Activated CD4-positive, alpha-beta T cell treated with anti-CD3 and anti-CD28 coated beads for 36 hours (primary cell): ENCODE measurements around the gene SPAST. TPM values are rescaled to one million over a fixed set of nuclear protein-coding genes. Genes with fewer than 3 reads are reported as not detected.
A peak's percentile ranks its signal among the peaks of the same experiment; 100 is the strongest.
"Not testable (repeated sequence)": the region's sequence is repeated elsewhere in the genome, so short reads cannot be mapped to it uniquely, and the experiment has no call there.

Experiments used
- ATAC-seq: fragments of 200-7000 bp; cut with Tn5 transposase; one replicate; pipeline ENCODE4 v1.10.0; 2021; ENCODE audit warnings: mild to moderate bottlenecking, moderate library complexity
- CTCF ChIA-PET: fragments of 350-600 bp; sonication (Branson Sonifier 250); formaldehyde crosslinking; loops from one replicate; lab custom pipeline; 2021; ENCODE audit warnings: antibody characterized with exemption; lab: Charles Lee
- POLR2A ChIA-PET: fragments of 350-600 bp; sonication (Branson Sonifier 250); formaldehyde crosslinking; loops from one replicate; lab custom pipeline; 2021; ENCODE audit warnings: antibody characterized with exemption, inconsistent platforms; lab: Charles Lee
- DNase-seq: peaks from one replicate; pipeline ENCODE4 v3.0.0-alpha.2; 2020
- H3K27ac Mint-ChIP-seq: one replicate; pipeline ENCODE4 v1.8.0; 2021; ENCODE audit warnings: mixed read lengths
- H3K27me3 Mint-ChIP-seq: one replicate; pipeline ENCODE4 v1.8.0; 2021; ENCODE audit warnings: mixed read lengths
- H3K36me3 Mint-ChIP-seq: one replicate; pipeline ENCODE4 v1.8.0; 2021; ENCODE audit warnings: low read depth, mixed read lengths
- H3K4me1 Mint-ChIP-seq: one replicate; pipeline ENCODE4 v1.8.0; 2021; ENCODE audit warnings: mixed read lengths
- H3K4me3 Mint-ChIP-seq: one replicate; pipeline ENCODE4 v1.8.0; 2021; ENCODE audit warnings: mild to moderate bottlenecking, moderate library complexity, mixed read lengths
- H3K9me3 Mint-ChIP-seq: one replicate; pipeline ENCODE4 v1.8.0; 2021; ENCODE audit warnings: low read depth, mixed read lengths
- intact Hi-C, 2 experiments: fragments of 100-400 bp; cut with DNase I in 1 of 2; cut with micrococcal nuclease in 1 of 2; formaldehyde crosslinking; loops; one replicate each; pipeline versions ENCODE4 v1.14.2 to v1.15.1; 2022 to 2024; cut with DNase I, micrococcal nuclease
- total RNA-seq, 2 experiments: library from RNA; stranded (reverse); gene quantifications; one replicate each; pipeline ENCODE4 v1.2.3, GENCODE V29; 2021

Gene SPAST, protein sequence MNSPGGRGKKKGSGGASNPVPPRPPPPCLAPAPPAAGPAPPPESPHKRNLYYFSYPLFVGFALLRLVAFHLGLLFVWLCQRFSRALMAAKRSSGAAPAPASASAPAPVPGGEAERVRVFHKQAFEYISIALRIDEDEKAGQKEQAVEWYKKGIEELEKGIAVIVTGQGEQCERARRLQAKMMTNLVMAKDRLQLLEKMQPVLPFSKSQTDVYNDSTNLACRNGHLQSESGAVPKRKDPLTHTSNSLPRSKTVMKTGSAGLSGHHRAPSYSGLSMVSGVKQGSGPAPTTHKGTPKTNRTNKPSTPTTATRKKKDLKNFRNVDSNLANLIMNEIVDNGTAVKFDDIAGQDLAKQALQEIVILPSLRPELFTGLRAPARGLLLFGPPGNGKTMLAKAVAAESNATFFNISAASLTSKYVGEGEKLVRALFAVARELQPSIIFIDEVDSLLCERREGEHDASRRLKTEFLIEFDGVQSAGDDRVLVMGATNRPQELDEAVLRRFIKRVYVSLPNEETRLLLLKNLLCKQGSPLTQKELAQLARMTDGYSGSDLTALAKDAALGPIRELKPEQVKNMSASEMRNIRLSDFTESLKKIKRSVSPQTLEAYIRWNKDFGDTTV
- total RNA-seq: 10 to 100 TPM; 16.8 to 19.5 TPM

DNA sequence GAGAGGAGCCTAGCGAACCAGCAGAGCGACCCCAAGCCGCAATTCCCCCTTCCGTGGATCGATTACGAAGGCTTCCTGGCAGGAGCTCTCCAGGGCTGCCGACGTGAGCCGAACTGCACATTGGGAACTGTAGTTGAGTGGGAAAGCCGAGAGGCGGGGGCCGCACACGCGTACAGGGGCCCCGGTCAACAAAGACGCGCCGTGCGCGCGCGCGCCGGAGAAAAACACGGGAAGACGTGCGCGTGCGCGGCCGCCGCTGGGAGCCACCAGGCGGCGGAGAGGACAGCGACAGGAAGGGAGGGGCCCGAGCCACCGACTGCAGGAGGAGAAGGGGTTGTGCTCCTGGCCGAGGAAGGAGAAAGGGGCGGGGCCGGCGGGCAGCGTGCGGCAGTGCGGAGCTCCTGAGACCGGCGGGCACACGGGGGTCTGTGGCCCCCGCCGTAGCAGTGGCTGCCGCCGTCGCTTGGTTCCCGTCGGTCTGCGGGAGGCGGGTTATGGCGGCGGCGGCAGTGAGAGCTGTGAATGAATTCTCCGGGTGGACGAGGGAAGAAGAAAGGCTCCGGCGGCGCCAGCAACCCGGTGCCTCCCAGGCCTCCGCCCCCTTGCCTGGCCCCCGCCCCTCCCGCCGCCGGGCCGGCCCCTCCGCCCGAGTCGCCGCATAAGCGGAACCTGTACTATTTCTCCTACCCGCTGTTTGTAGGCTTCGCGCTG lies at the start of gene SPAST:
TSS of gene SPAST (plus strand) at position 247 of the 711 bp plus-strand sequence. CDS start at position 523, 276 bp downstream.
- peak within 1 kb of the TSS; percentile 94 for H3K27ac Mint-ChIP-seq
- H3K4me3 Mint-ChIP-seq: peak within 1 kb of the TSS; percentile 97
- peaks cover 23% of the 10 kb centered on the region for H3K4me1 Mint-ChIP-seq
- H3K36me3 Mint-ChIP-seq: peaks cover 5% of the 10 kb centered on the region
- peak; percentile 95 for ATAC-seq
- intact Hi-C loops: loop anchor here (1.0 to 5.0 kb wide), 9 partner anchors 24 to 1414 kb away; partner anchors contain the start of genes DPY30 (in 2 of the 2), SLC30A6 (in 2 of the 2), BIRC6 (in 1 of the 2) and MEMO1 (in 1 of the 2)
- ChIA-PET CTCF (interaction anchor here (0.5 to 4.0 kb wide), 6 partner anchors 24 to 102 kb away, joined by 3 to 16 read pairs (median 4); partner anchors contain the start of genes DPY30 and SLC30A6), POLR2A (interaction anchor here (0.6 to 2.7 kb wide), 7 partner anchors 9 to 615 kb away, joined by 3 to 22 read pairs (median 5); partner anchors contain the start of genes DPY30 and SLC30A6)
- peak; percentile 98 for DNase-seq
- H3K9me3 Mint-ChIP-seq: no peaks in the 10 kb centered on the region
- H3K27me3 Mint-ChIP-seq: no peaks in the 10 kb centered on the region

- H3K27ac Mint-ChIP-seq, H3K27me3 Mint-ChIP-seq, intact Hi-C loops, CTCF ChIA-PET, POLR2A ChIA-PET, ATAC-seq, DNase-seq, H3K36me3 Mint-ChIP-seq, H3K9me3 Mint-ChIP-seq, H3K4me3 Mint-ChIP-seq, H3K4me1 Mint-ChIP-seq: not testable (repeated sequence)
Measured at GRCh38 chr2:32018789-32019482, 44.4 kb upstream of the SPAST start.

DNA sequence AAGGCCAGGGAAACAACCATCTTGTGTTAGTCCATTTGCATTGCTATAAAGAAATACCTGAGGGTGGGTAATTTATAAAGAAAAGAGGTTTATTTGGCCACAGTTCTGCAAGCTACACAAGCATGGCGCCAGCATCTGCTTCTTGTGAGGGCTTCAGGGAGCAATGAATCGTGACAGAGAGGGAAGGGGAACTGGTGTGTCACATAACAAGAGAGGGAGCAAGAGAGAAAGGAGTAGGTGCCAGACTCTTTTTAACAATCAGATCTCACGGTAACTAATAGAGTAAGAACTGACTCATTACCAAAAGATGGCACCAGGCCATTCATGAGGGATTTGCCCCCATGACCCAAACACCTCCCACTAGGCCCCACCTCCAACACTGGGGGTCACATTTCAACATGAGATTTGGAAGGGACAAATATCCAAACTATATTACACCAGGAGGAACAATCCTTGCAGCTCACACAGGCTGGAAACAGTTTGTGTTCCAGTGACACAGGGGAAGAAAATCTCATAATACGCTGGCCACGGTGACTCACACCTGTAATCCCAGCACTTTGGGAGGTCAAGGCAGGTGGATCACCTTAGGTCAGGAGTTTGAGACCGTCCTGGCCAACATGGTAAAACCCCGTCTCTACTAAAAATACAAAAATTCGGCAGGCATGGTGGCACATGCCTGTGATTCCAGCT lies 29.0 kb upstream of the SPAST start:
- H3K27ac Mint-ChIP-seq, H3K9me3 Mint-ChIP-seq, POLR2A ChIA-PET, H3K27me3 Mint-ChIP-seq, DNase-seq, H3K4me3 Mint-ChIP-seq, intact Hi-C loops, ATAC-seq: not testable (repeated sequence)
- CTCF ChIA-PET: interaction anchor here (0.6 kb wide), 1 partner anchor 1564 kb away, joined by 3 read pairs; no protein-coding TSS in a partner anchor
- peaks cover 19% of the 10 kb centered on the region for H3K36me3 Mint-ChIP-seq
- peaks cover 25% of the 10 kb centered on the region for H3K4me1 Mint-ChIP-seq

DNA sequence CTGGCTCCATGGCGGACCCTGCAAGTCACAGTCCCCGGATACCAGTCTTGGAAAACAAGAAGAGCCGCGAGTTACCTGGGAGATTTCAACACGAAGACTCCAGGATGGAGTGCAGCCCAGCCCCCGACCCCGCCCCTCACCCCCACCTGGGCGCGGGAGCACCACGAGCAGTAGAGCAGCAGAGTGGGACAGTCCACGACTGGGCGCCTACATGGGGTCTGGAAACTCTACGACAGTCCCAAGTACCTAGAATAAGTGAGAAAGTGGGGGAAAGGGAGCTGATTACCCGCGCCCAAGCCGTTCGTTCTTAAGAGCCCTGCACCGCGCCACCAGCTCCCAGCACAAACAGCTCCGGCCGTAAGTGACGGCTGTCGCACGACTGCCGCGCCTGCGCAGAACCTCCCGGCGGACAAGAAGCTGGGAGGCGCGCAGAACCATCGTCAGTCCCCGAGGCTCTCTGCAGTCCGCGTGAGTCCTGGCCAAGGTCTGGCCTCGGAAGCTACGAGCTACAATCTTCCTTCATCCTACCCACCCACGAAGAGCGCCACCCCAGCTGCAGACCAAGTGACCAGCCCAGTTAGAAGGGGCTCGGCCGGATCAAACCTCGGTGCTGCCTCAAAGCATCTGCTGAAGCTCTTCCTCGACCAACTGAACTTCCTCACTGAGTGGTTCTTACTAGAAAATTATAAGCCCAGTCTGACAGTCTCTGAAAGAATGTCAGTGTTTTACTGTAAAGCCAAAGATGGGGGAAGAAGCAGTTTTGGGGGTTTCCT lies 23.7 kb upstream of the SPAST start, which contains the start of gene DPY30:
TSS of gene DPY30 (minus strand) at position 359 of the 773 bp plus-strand sequence. CDS start at position 10, 349 bp downstream.
- peak; percentile 94 for ATAC-seq
- H3K27ac Mint-ChIP-seq: peak within 1 kb of the TSS; percentile 96

DNA sequence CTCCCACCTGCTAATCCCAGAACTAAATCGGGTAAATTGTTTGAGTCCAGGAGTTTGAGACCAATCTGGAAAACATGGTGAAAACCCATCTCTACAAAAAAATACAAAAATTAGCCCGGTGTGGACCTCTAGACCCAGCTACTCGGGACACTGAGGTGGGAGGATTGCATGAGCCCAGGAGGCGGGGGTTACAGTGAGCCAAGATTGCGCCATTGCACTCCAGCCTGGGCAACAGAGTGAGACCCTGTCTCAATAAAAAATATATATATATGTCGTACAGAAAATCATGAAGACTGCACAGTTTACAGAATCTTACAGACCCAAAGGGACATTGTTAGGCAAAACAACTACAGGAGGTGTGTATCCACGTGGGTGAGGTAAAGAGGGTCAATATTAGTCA lies 19.8 kb upstream of the SPAST start:
- Mint-ChIP-seq H3K27ac (no peak overlapping the region), H3K9me3 (no peaks in the 10 kb centered on the region), H3K4me1 (peaks cover 10% of the 10 kb centered on the region), H3K27me3 (no peaks in the 10 kb centered on the region), H3K4me3 (no peak overlapping the region), H3K36me3 (no peaks in the 10 kb centered on the region)
- intact Hi-C loops: no loop called here
- ChIA-PET CTCF (no interaction called here), POLR2A (no interaction called here)
- DNase-seq (no peak), ATAC-seq (no peak)

More for the DNA sequence above, 23.7 kb upstream of the SPAST start, which contains the start of gene DPY30:
- POLR2A ChIA-PET: interaction anchor here (0.7 to 2.1 kb wide), 6 partner anchors 23 to 143 kb away, joined by 3 to 22 read pairs (median 6); partner anchors contain the start of genes MEMO1, SLC30A6 and SPAST
- Mint-ChIP-seq H3K4me1 (peaks cover 11% of the 10 kb centered on the region), H3K9me3 (no peaks in the 10 kb centered on the region), H3K36me3 (peaks cover 3% of the 10 kb centered on the region), H3K27me3 (no peaks in the 10 kb centered on the region), H3K4me3 (peak within 1 kb of the TSS; percentile 90)
- CTCF ChIA-PET: interaction anchor here (0.6 to 2.1 kb wide), 8 partner anchors 9 to 260 kb away, joined by 3 to 16 read pairs (median 3); partner anchors contain the start of genes MEMO1 and SPAST
- intact Hi-C loops: loop anchor here (1.0 to 2.0 kb wide), 6 partner anchors 24 to 318 kb away; partner anchors contain the start of genes MEMO1 (in 2 of the 2), SPAST (in 2 of the 2), BIRC6 (in 1 of the 2) and SLC30A6 (in 1 of the 2)
- peak; percentile 95 for DNase-seq

GRCh38 chr2:32051836-32052439 lies 11.4 kb upstream of the SPAST start:
- no peak for DNase-seq
- POLR2A ChIA-PET: no interaction called here
- H3K9me3 Mint-ChIP-seq: no peaks in the 10 kb centered on the region
- no peak overlapping the region for H3K27ac Mint-ChIP-seq
- CTCF ChIA-PET: interaction anchor here (0.7 kb wide), 1 partner anchor 463 kb away, joined by 5 read pairs; no protein-coding TSS in a partner anchor
- peaks cover 3% of the 10 kb centered on the region for H3K4me1 Mint-ChIP-seq
- H3K27me3 Mint-ChIP-seq: no peaks in the 10 kb centered on the region
- H3K4me3 Mint-ChIP-seq: no peak overlapping the region
- intact Hi-C loops: no loop called here
- no peaks in the 10 kb centered on the region for H3K36me3 Mint-ChIP-seq
- no peak for ATAC-seq

DNA sequence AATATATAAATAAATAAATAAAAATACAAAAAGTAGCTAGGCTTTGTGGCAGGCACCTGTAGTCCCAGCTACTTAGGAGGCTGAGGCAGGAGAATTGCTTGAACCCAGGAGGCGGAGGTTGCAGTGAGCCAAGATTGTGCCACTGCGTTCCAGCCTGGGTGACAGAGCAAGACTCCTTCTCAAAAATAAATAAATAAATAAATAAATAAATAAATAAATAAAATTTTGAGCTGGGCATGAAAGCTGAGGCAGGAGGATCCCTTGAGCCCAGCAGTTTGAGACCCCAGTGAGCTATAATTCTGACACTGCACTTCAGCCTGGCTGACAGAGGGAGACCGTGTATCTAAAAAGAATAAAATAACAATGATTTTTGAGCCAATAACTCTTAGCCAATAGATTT lies 8.8 kb upstream of the SPAST start:
- H3K4me3 Mint-ChIP-seq, intact Hi-C loops: not testable (repeated sequence)

GRCh38 chr2:32058130-32058529 lies 5.2 kb upstream of the SPAST start:
- Mint-ChIP-seq H3K36me3 (no peaks in the 10 kb centered on the region), H3K4me3 (no peak overlapping the region), H3K4me1 (peaks cover 10% of the 10 kb centered on the region), H3K27me3 (no peaks in the 10 kb centered on the region), H3K9me3 (no peaks in the 10 kb centered on the region), H3K27ac (no peak overlapping the region)
- ChIA-PET CTCF (interaction anchor here (0.6 to 1.3 kb wide), 3 partner anchors 13 to 102 kb away, joined by 3 read pairs; no protein-coding TSS in a partner anchor), POLR2A (no interaction called here)
- intact Hi-C loops: no loop called here
- DNase-seq (no peak), ATAC-seq (no peak)

More for the DNA sequence above, 8.8 kb upstream of the SPAST start:
- ATAC-seq, H3K27me3 Mint-ChIP-seq, CTCF ChIA-PET, H3K9me3 Mint-ChIP-seq, H3K36me3 Mint-ChIP-seq, H3K4me1 Mint-ChIP-seq, POLR2A ChIA-PET, DNase-seq, H3K27ac Mint-ChIP-seq: not testable (repeated sequence)

DNA sequence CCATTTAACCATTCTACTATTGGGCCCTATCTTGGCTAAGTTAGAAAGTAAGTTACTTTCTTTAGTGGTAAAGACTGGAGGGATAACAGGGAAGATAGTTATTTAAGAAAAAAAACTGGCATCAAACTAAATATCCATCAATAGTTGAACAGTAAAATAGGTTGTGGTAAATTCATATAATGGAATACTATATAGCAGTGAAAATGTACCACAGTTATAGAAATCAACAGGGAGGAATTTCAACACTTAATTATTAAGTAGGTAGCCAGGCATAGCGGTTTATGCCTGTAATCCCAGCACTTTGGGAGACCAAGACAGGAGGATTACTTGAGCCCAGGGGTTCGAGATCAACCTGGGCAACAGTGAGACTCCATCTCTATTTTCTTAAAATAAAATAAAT lies 3.1 kb upstream of the SPAST start:
- Mint-ChIP-seq H3K27ac (no peak overlapping the region), H3K9me3 (no peaks in the 10 kb centered on the region), H3K4me1 (peaks cover 12% of the 10 kb centered on the region), H3K27me3 (no peaks in the 10 kb centered on the region), H3K36me3 (no peaks in the 10 kb centered on the region), H3K4me3 (no peak overlapping the region)
- DNase-seq (no peak), ATAC-seq (no peak)
- ChIA-PET POLR2A (interaction anchor here (0.7 kb wide), 1 partner anchor 202 kb away, joined by 4 read pairs; no protein-coding TSS in a partner anchor), CTCF (no interaction called here)
- intact Hi-C loops: loop anchor here in 1 of 2 experiments (5.0 kb wide), 1 partner anchor 1417 kb away; the partner anchor contains the start of gene RASGRP3
